Body of pancreas (tissue), 4 donors: ENCODE results near the gene YARS1.

ENCODE experiments used
- POLR2A ChIP-seq, 3 donors: fragments of 450-650 bp; IDR thresholded peaks; one replicate each; pipeline ENCODE4 v1.6.1; 2016; ENCODE audit warnings: antibody characterized with exemption in 3 of 3, mild to moderate bottlenecking in 2 of 3
- TF ChIP-seq, protein P1 (sequence below), 7 experiments: fragments of 450-650 bp in 4 of 7; fragments of 200-600 bp in 3 of 7; sonication (generic) in 3 of 7; IDR thresholded peaks; one replicate each; pipeline ENCODE4 v1.5.1; 2016 to 2019; ENCODE audit warnings: antibody characterized with exemption in 7 of 7

GRCh38 chr1:32768110-32768850 is 48.9 kb downstream of the YARS1 start:
- no peak for TF ChIP-seq POLR2A (IDR thresholded peaks at IDR 0.05)
- TF ChIP-seq, protein P1, sequence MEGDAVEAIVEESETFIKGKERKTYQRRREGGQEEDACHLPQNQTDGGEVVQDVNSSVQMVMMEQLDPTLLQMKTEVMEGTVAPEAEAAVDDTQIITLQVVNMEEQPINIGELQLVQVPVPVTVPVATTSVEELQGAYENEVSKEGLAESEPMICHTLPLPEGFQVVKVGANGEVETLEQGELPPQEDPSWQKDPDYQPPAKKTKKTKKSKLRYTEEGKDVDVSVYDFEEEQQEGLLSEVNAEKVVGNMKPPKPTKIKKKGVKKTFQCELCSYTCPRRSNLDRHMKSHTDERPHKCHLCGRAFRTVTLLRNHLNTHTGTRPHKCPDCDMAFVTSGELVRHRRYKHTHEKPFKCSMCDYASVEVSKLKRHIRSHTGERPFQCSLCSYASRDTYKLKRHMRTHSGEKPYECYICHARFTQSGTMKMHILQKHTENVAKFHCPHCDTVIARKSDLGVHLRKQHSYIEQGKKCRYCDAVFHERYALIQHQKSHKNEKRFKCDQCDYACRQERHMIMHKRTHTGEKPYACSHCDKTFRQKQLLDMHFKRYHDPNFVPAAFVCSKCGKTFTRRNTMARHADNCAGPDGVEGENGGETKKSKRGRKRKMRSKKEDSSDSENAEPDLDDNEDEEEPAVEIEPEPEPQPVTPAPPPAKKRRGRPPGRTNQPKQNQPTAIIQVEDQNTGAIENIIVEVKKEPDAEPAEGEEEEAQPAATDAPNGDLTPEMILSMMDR (IDR thresholded peaks at IDR 0.05) = no peak
